ENCODE results near the gene ATP8B4.

- TF ChIP-seq CTCF (IDR thresholded peaks at IDR 0.05) (no peak), EZH2 (IDR thresholded peaks at IDR 0.05; ENCODE audit: borderline replicate concordance, insufficient read depth, low read depth, low read length, poor library complexity, severe bottlenecking) (no peak)
Measured at GRCh38 chr15:49991587-49991986, 127.4 kb downstream of the ATP8B4 start.

Measured in B cell (primary cell).